HepG2 (cell line): ENCODE results near the gene SDC1. TPM values are rescaled to one million over a fixed set of nuclear protein-coding genes. Genes with fewer than 3 reads are reported as not detected.

Experiments used
- CENPX ChIP-seq: sonication (generic); formaldehyde crosslinking; IDR thresholded peaks from 2 replicates; pipeline ENCODE4 v1.9.0; 2021; ENCODE audit warnings: mild to moderate bottlenecking, missing genetic modification reagents, moderate library complexity
- DBP ChIP-seq: sonication (generic); formaldehyde crosslinking; IDR thresholded peaks from 2 replicates; pipeline ENCODE4 v1.4.0; 2020; ENCODE audit warnings: missing genetic modification reagents; ENCODE audit errors: not compliant biosample characterization
- HMG20B ChIP-seq: conservative IDR thresholded peaks from 2 replicates; pipeline ENCODE4 v1.6.1; 2016; ENCODE audit warnings: missing genetic modification reagents, missing compliant biosample characterization
- KLF16 ChIP-seq, 2 experiments: sonication (generic) in 1 of 2; formaldehyde crosslinking in 1 of 2; IDR thresholded peaks; 2 replicates each; pipeline versions ENCODE4 v1.6.1 to v1.8.0; 2016 to 2023; ENCODE audit warnings: missing genetic modification reagents in 2 of 2, missing compliant biosample characterization in 1 of 2
- MIER3 ChIP-seq: IDR thresholded peaks from 2 replicates; pipeline ENCODE4 v1.6.1; 2016; ENCODE audit warnings: missing compliant biosample characterization, borderline replicate concordance
- MLLT10 ChIP-seq: sonication (generic); formaldehyde crosslinking; IDR thresholded peaks from 2 replicates; pipeline ENCODE4 v1.4.0; 2020; ENCODE audit warnings: missing genetic modification reagents
- PAX8 ChIP-seq: sonication (generic); formaldehyde crosslinking; IDR thresholded peaks from 2 replicates; pipeline ENCODE4 v1.8.0; 2022; ENCODE audit warnings: mild to moderate bottlenecking, missing genetic modification reagents, borderline replicate concordance
- RCOR2 ChIP-seq: IDR thresholded peaks from 2 replicates; pipeline ENCODE4 v1.6.1; 2016; ENCODE audit warnings: missing biosample characterization, missing genetic modification reagents
- STAG1 ChIP-seq: sonication (generic); formaldehyde crosslinking; IDR thresholded peaks from 2 replicates; pipeline ENCODE4 v1.4.0; 2020; ENCODE audit warnings: missing genetic modification reagents
- ZGPAT ChIP-seq: IDR thresholded peaks from 2 replicates; pipeline ENCODE4 v1.6.1; 2016; ENCODE audit warnings: mild to moderate bottlenecking
- ZNF710 ChIP-seq: sonication (generic); formaldehyde crosslinking; IDR thresholded peaks from 2 replicates; pipeline ENCODE4 v1.5.0; 2020; ENCODE audit warnings: mild to moderate bottlenecking, missing genetic modification reagents, borderline replicate concordance
- ZNF724P ChIP-seq: sonication (generic); formaldehyde crosslinking; IDR thresholded peaks from 2 replicates; pipeline ENCODE4 v1.8.0; 2022; ENCODE audit warnings: missing genetic modification reagents, borderline replicate concordance
- polyA plus RNA-seq, 8 experiments: library from polyadenylated mRNA; depleted of rRNA in 3 of 8; stranded (reverse) in 7 of 8; unstranded in 1 of 8; fragments of >200 nt; fragmentation: Illumina TruSeq in 4 of 8; extraction: Trizol in 4 of 8; gene quantifications; 2 replicates each; pipeline versions ENCODE4 v1.2.1 to v1.2.3, GENCODE V29; 2011 to 2016; ENCODE audit warnings: low read depth in 4 of 8, missing spikeins in 1 of 8, mixed read lengths in 1 of 8; ENCODE audit not compliant: insufficient read depth in 1 of 8
- total RNA-seq, 5 experiments: library from RNA; depleted of rRNA; stranded (reverse); fragments of >200 nt; fragmentation: Illumina TruSeq; extraction: Trizol; gene quantifications; 2 replicates each; pipeline ENCODE4 v1.2.3, GENCODE V29; 2016; ENCODE audit warnings: low read depth in 1 of 5
- TF ChIP-seq, protein P1 (sequence below): sonication (generic); formaldehyde crosslinking; IDR thresholded peaks from 2 replicates; pipeline ENCODE4 v1.5.1; 2020; ENCODE audit warnings: missing genetic modification reagents, mild to moderate bottlenecking, borderline replicate concordance
- TF ChIP-seq, protein P2 (sequence below), 2 experiments: sonication (generic) in 1 of 2; formaldehyde crosslinking in 1 of 2; IDR thresholded peaks; 2 replicates each; pipeline versions ENCODE4 v1.4.0 to v1.6.1; 2018 to 2020; ENCODE audit warnings: missing genetic modification reagents in 2 of 2, borderline replicate concordance in 1 of 2, low read depth in 1 of 2, mild to moderate bottlenecking in 1 of 2, missing biosample characterization in 1 of 2
- TF ChIP-seq, protein P3 (sequence below): IDR thresholded peaks from 2 replicates; pipeline ENCODE4 v1.6.1; 2012; ENCODE audit warnings: inconsistent platforms

SDC1 gene
- total and polyA plus RNA-seq, 2 of the 13 experiments (the other 11 are each of a cell fraction or from before 2014, with no cell fraction given), result 108 to 119 TPM

DNA sequence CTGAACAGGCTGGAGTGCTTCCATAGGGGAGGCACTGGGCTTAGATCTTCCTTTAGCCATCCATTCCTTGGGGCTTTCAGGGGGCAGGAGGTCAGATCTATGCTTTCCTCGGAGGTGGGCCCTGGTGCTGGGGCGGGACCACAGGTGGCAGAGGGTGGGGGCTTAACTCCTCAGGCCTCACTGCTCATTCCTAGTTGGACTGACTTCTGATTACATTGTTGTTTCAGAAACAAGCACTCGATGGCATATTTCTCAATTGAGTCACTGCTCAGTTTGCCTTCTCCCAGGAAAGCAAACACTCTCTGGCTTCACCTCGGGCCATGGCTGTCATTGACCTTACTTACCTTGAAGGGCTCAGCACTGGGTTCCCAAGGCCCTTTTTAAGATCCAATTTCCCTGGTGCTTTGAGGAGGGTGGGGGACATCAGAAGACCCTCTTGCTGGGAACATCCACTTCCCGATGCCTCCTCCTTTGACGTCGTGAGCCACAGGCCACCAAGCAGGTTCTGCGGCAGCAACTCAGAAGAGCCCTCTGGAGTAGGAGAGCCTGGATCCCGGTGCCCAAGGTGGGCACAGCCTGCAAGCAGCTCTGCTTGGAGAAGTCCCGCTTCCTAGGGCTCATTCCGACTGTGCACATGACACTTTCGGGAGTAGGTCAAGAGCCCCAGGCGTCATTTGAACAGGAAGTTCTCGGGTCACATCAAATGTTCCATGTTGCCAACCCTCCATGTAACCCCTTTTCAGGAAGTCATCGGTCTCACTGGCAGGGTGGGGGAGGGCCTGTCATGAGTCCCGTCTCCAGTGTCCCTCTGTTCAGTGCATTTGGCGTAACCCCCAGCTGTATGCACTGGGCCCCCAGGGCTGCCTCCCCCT lies 40.6 kb downstream of the SDC1 start (continued):
- TF ChIP-seq DBP (CRISPR knock-in tag) (no peak), MIER3 (CRISPR knock-in tag) (peak; percentile 87; the same call in 1 of the 2 replicates), ZNF710 (CRISPR knock-in tag) (no peak), CENPX (CRISPR knock-in tag) (no peak), KLF16 (CRISPR knock-in tag; IDR thresholded peaks at IDR 0.05) (peak in 1 of 2 experiments; percentile 81; a peak in 1 of 4 replicates), MLLT10 (CRISPR knock-in tag) (no peak), HMG20B (peak; percentile 69), RCOR2 (CRISPR knock-in tag) (peak; percentile 74), PAX8 (CRISPR knock-in tag) (no peak), STAG1 (CRISPR knock-in tag) (no peak; the same call in 1 of the 2 replicates), ZGPAT (CRISPR knock-in tag) (peak; percentile 83), ZNF724P (no peak; the same call in 1 of the 2 replicates)
- TF ChIP-seq, protein P1, sequence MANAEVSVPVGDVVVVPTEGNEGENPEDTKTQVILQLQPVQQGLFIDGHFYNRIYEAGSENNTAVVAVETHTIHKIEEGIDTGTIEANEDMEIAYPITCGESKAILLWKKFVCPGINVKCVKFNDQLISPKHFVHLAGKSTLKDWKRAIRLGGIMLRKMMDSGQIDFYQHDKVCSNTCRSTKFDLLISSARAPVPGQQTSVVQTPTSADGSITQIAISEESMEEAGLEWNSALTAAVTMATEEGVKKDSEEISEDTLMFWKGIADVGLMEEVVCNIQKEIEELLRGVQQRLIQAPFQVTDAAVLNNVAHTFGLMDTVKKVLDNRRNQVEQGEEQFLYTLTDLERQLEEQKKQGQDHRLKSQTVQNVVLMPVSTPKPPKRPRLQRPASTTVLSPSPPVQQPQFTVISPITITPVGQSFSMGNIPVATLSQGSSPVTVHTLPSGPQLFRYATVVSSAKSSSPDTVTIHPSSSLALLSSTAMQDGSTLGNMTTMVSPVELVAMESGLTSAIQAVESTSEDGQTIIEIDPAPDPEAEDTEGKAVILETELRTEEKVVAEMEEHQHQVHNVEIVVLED (CRISPR knock-in tag), result peak; percentile 37; the same call in 1 of the 2 replicates
- TF ChIP-seq, protein P2, sequence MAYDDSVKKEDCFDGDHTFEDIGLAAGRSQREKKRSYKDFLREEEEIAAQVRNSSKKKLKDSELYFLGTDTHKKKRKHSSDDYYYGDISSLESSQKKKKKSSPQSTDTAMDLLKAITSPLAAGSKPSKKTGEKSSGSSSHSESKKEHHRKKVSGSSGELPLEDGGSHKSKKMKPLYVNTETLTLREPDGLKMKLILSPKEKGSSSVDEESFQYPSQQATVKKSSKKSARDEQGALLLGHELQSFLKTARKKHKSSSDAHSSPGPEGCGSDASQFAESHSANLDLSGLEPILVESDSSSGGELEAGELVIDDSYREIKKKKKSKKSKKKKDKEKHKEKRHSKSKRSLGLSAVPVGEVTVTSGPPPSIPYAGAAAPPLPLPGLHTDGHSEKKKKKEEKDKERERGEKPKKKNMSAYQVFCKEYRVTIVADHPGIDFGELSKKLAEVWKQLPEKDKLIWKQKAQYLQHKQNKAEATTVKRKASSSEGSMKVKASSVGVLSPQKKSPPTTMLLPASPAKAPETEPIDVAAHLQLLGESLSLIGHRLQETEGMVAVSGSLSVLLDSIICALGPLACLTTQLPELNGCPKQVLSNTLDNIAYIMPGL (CRISPR knock-in tag; IDR thresholded peaks at IDR 0.05; ENCODE audit: borderline replicate concordance in 1 of 2, low read depth in 1 of 2), result peak in 1 of 2 experiments; percentile 68; a peak in 1 of 4 replicates
- TF ChIP-seq, protein P3, sequence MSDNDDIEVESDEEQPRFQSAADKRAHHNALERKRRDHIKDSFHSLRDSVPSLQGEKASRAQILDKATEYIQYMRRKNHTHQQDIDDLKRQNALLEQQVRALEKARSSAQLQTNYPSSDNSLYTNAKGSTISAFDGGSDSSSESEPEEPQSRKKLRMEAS, result peak; percentile 29
